NCI-H526 treated with DMSO at 0.1 percent for 48 hours (cell line): ENCODE data around the gene ZBTB38.

Experiments used
- DNase-seq: peaks from one replicate; lab custom pipeline; 2025; lab: John Stamatoyannopoulos, UW

The ZBTB38 gene

DNA sequence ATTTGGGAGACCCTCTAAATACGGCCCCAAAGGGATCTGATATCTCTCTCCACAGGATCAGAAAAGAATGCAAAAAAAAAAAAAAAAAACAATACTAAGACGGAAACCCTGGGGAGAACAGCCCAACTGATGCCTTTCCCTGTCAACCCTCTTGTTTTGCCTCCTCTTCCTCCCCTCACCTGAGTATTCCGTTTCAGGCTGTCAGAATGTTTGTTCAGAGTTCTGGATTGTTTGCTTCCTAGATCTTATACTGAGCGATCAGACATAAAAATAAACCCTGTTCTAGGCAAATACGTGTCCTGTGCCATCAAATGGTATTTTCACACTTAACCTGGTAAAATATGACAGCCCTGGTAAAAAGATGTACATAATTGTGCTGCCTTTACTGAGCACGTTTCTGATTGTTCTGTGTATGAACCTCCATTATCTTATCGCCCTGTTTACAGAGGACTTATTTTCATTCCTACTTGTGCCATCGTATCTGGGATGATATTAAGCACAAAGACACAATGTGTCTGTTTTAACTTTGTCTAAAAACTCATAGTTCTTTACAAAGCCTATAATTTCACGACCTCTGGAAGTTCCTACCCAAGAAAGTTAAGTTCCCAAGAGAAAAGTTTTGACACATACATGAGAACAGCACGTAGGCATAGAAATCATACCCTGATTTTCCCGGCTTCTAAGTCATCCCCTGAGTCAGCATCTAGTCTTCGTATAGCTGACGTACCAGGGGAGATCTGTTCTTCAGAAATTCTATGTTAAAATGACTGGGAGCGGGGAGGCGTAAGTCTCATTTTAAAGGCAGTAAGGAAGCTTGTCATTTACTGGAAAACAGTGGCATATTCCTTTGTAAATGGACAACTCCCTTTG, 856 bp downstream of the ZBTB38 start:
- DNase-seq: no peak

GRCh38 chr3:141370065-141370533, 1.8 kb downstream of the ZBTB38 start:
- peak; percentile 85 for DNase-seq

DNA sequence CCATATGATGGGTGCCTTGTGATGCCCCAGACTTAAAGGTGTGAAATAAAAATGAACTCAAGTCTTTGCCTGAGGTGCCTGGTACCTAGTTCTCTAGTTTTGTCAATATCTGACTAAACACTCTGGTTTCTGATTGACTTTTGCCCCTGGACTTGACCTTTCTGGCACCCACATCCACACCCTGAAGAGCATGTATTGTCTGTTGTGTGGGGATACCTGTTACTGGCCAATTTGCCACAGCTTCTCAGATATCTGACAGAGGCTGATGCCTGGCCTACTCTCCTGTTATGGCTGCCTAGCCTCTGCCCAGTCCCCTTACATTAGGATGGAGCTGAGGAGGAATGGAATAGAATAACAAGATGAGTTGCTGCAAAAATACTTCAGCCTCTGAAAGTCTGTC, 3.6 kb downstream of the ZBTB38 start:
- DNase-seq: no peak

- no peak for DNase-seq
Observed at GRCh38 chr3:141372656-141373055, 4.4 kb downstream of the ZBTB38 start.

- DNase-seq: no peak
Observed at GRCh38 chr3:141373232-141373631, 4.9 kb downstream of the ZBTB38 start.

GRCh38 chr3:141373768-141374526, 5.6 kb downstream of the ZBTB38 start:
- DNase-seq: no peak

- no peak for DNase-seq
Observed at GRCh38 chr3:141375381-141376301, 7.3 kb downstream of the ZBTB38 start.

DNA sequence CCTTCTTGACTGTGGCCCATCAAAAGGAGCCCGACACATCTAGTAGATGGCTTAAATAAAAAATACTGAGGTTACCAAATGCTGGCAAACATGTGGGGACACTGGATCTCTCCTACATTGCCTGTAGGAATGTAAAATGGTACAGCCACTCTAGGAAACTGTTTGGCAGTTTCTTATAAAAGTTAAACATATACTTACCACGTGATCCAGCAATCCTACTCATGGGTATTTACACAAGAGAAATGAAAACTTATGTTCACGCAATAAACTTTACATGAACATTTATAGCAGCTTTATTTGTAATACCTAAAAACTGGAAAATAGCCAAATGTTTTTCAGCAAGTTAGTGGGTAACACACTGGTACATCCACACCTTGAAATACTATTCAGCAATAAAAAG, 9.1 kb downstream of the ZBTB38 start:
- no peak for DNase-seq

GRCh38 chr3:141378556-141378955, 10.3 kb downstream of the ZBTB38 start:
- no peak for DNase-seq

DNA sequence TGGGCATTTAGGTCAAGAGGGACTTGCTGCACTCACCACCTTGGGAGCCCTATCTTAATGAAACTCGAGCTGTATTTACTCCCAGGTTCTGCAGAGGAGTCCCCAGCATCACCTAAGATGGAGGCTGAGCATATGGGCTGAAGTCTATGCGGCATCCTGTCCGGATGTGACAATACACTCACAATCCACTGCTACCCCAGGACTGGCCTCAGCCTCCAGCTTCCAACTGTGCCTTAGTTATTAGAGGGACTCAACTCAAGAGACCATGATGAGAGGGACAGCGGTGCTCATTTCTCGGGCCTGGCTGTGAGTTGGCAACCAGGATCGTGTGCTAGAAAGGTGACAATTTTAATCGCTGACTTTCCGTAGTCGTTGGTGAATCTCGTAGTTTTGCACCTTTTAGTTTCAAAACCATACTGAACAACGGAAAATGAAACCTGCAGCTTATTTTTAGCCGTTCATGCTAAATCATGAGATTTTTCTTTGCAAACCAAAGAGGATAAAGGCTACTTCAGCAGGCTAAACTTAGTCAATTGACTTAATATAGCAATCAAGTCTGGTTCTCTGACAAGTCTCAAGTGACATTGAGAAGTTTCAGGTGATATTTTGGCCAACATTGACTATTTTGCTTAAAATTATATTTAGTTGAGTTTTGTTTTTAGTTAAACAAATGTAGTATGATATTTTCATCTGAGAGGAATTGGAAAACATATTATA, 11.1 kb downstream of the ZBTB38 start:
- no peak for DNase-seq

GRCh38 chr3:141380279-141380678, 12.0 kb downstream of the ZBTB38 start:
- DNase-seq: no peak

GRCh38 chr3:141380987-141381386, 12.7 kb downstream of the ZBTB38 start:
- DNase-seq: no peak

GRCh38 chr3:141382571-141382970, 14.3 kb downstream of the ZBTB38 start:
- peak; percentile 33 for DNase-seq

GRCh38 chr3:141383555-141384129, 15.3 kb downstream of the ZBTB38 start:
- DNase-seq: peak; percentile 84

DNA sequence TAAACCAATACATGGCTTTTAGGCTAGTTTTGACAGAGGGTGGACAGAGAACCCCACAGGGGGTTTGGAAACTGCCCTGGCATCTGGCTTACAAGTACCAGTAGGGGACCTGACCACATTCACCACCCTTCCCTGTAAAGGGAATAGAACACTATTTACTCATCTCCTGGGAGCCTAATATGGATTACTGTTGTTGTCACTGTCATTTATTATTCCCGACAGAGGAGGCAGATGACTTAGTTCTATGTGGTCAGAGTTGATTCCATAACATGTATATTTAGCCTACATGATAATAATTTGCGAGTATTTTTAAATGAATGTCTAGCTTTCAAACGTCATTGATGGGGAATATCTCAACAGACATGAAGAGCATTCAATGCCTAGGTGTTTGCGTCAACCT, 15.9 kb downstream of the ZBTB38 start:
- DNase-seq: peak; percentile 85

GRCh38 chr3:141384575-141384974, 16.3 kb downstream of the ZBTB38 start:
- DNase-seq: peak; percentile 70

DNA sequence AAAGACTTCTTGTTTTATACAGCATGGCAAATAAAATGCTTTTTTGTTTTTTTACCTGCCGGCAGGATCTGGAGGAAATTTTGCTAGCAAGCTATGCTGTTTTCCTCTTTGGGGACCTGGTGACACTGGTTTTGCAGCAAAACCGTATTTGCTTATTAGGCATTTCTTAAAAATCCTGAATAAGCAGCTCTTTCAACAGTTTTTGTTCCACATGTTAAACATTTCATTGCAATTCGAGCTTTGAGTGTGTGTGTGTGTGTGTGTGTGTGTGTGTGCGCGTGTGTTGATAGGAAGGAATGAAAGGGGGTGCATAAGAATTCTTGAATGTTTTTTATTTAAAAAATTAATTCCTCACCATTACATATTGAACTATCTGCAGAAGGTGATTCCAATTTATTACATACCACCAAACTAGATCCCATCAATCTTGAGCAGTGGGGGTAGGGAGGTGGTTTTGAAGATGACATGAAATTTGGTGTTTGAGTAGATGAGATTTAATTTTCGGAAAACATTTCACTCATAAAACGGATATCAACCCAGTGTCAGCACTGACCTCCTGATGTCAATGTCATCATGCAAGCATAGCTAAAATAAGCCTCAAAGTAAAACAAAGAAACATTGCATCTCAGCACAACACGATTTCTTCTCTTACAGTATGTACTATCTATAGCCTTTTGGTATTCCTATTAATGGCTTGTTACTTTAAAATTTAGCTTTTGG, 17.3 kb downstream of the ZBTB38 start:
- DNase-seq: peak; percentile 70

DNA sequence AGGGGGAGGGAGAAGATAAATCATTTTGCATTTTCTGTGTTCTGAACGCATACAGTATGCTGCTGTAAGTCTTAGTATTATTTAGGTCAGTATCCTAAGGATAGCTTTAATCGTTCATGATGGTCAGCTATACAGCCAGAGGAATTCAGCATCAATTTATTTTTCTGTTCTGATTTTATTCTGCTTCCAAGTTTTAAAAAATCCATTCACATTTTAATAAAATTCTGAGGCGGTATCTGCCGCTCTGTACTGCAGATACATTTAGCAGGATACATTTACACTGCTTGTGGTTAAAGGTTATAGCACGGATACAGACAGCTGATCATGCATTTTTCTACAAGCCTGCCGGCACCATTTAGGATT, 17.8 kb downstream of the ZBTB38 start:
- peak; percentile 71 for DNase-seq

- DNase-seq: peak; percentile 90
Observed at GRCh38 chr3:141386611-141387111, 18.4 kb downstream of the ZBTB38 start.

GRCh38 chr3:141387516-141387915, 19.2 kb downstream of the ZBTB38 start:
- DNase-seq: peak; percentile 74
